Heart left ventricle (tissue), 16 donors: ENCODE results near the gene SEC14L2. TPM values are rescaled to one million over a fixed set of nuclear protein-coding genes. Genes with fewer than 3 reads are reported as not detected.

Experiments used
- ATAC-seq, 4 donors: fragments of 200-7000 bp; cut with Tn5 transposase; one replicate each; pipeline ENCODE4 v1.9.1; 2020 to 2022; ENCODE audit warnings: moderate library complexity in 4 of 4, mild to moderate bottlenecking in 3 of 4, moderate number of reproducible peaks in 1 of 4
- DNase-seq, 5 donors: peaks; one replicate each; pipeline ENCODE4 v3.0.0-alpha.2; 2020
- H3K27ac ChIP-seq, 12 donors: fragments of 200-600 bp; sonication (generic) in 4 of 12; one replicate each; pipeline versions ENCODE4 v1.5.0 to v1.8.0; 2016 to 2022; ENCODE audit warnings: mild to moderate bottlenecking in 2 of 12
- H3K27me3 ChIP-seq, 9 donors: fragments of 200-600 bp; sonication (generic) in 2 of 9; one replicate each; pipeline versions ENCODE4 v1.5.1 to v1.8.0; 2016 to 2022; ENCODE audit warnings: mild to moderate bottlenecking in 3 of 9
- H3K36me3 ChIP-seq, 9 donors: fragments of 200-600 bp; sonication (generic) in 2 of 9; one replicate each; pipeline versions ENCODE4 v1.5.0 to v1.8.0; 2018 to 2022; ENCODE audit warnings: mild to moderate bottlenecking in 2 of 9
- H3K4me1 ChIP-seq, 12 donors: fragments of 200-600 bp; sonication (generic) in 4 of 12; one replicate each; pipeline versions ENCODE4 v1.5.0 to v1.8.0; 2016 to 2022; ENCODE audit warnings: mild to moderate bottlenecking in 3 of 12
- H3K4me3 ChIP-seq, 12 donors: fragments of 200-600 bp; sonication (generic) in 4 of 12; one replicate each; pipeline versions ENCODE4 v1.5.0 to v1.8.0; 2017 to 2022; ENCODE audit warnings: mild to moderate bottlenecking in 9 of 12, moderate library complexity in 4 of 12
- H3K9me3 ChIP-seq, 12 donors: fragments of 200-600 bp; sonication (generic) in 4 of 12; one replicate each; pipeline versions ENCODE4 v1.5.0 to v1.8.0; 2016 to 2022; ENCODE audit warnings: mild to moderate bottlenecking in 1 of 12
- CTCF ChIP-seq, 12 donors: fragments of 200-600 bp; sonication (generic) in 4 of 12; IDR thresholded peaks; one replicate each; pipeline versions ENCODE4 v1.5.0 to v1.8.0; 2018 to 2022; ENCODE audit warnings: antibody characterized with exemption in 12 of 12, mild to moderate bottlenecking in 5 of 12
- POLR2A ChIP-seq, 2 donors: fragments of 450-650 bp; IDR thresholded peaks; one replicate each; pipeline ENCODE4 v1.6.1; 2017; ENCODE audit warnings: antibody characterized with exemption in 2 of 2, mild to moderate bottlenecking in 2 of 2, moderate library complexity in 2 of 2
- WGBS, 4 donors: extraction: QIAGEN DNeasy Blood & Tissue Kit in 2 of 4; methylation state at CpG; one replicate each; pipeline versions ENCODE4 v1.1.5 to v1.1.7; 2013 to 2018; 5-methylcytosine and 5-hydroxymethylcytosine counted together
- intact Hi-C, 10 donors: fragments of 100-400 bp; cut with DNase I; formaldehyde crosslinking; loops; one replicate each; pipeline versions ENCODE4 v1.11.1 to v1.14.2; 2022
- polyA plus RNA-seq, 2 donors: library from polyadenylated mRNA; stranded (reverse); fragments of 200-250 nt; gene quantifications; one replicate each; pipeline ENCODE4 v1.2.3, GENCODE V29; 2013
- total RNA-seq, 9 donors: library from RNA; depleted of rRNA in 2 of 9; stranded (reverse); fragments of >200 nt in 2 of 9; fragmentation: NEBNext Ultra II Directional in 3 of 9; extraction: Animal tissue kit (Norgen Biotek cat#: 25700) in 3 of 9; gene quantifications; one replicate each; pipeline versions ENCODE4 v1.1.0 to v1.2.4, GENCODE V29; 2016 to 2023
- donor health status: ischemic (EF 13 %, LVEDD 7.1; RV severe dilation, severe dysfunction).
- donor health status: healthy with polysubstance abuse.
- donor health status: DM: no; HTN: yes; CAD: no.
- donor health status: DM: no; HTN: no; CAD: no.
- donor health status: ischemic (EF 25% LVEDD 6.9; RV normal size, moderate dysfunction).
- donor health status: ischemic (EF 25% LVEDD 5.7; RV mildly dilated, moderate dysfunction).
- donor health status: healthy.
- donor health status: DM: yes; HTN: yes; CAD: no.
- donor health status: ischemic (EF 35%, LVEDD 5.7; RV mildly dilated, moderate dysfunction).
- donor health status: nonischemic (EF 11% LVEDD 7.7; RV severe dilation, severe dysfunction).
- donor health status: DM: yes; HTN: yes; CAD: no.
- donor health status: PGD.
- donor health status: ischemic (EF 29% LVEDD 5.4; RV normal size, mild dysfunction).
- donor health status: nonischemic (EF 23%, LVEDD 6.1; RV moderate dilation, normal function).

SEC14L2 gene
- total and polyA plus RNA-seq, 11 donors: 0.30 to 11.2 (median 1.6) TPM

DNA sequence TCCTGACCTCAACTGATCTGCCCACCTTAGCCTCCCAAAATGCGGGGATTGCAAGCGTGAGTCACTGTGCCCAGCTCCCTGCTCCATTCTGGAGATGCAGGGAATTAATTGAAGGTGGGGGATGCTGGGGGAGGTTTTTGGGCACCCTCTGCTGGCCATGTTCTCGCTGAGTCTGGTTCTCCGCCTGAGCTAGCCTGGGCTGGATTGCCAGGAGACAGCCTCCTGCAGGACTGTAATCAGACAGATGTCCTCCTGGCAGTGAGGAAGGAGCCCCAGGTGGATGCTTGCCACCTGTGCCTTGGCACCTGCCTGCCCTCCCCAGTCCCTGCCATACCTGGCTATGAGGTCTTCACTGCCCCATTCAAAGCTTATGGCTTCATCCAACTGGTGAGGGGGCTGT is 34.1 kb downstream of the SEC14L2 start:
- Histone ChIP-seq H3K4me3 (no peak overlapping the region), H3K36me3 (no peaks in the 10 kb centered on the region), H3K27ac (no peak overlapping the region), H3K4me1 (peaks cover 0 to 8% (median 6%) of the 10 kb centered on the region in 12 donors), H3K9me3 (peaks cover 0 to 3% (median 0%) of the 10 kb centered on the region in 12 donors), H3K27me3 (no peaks in the 10 kb centered on the region)
- intact Hi-C loops: no loop called here
- 73 to 89% (median 76%) methylated on average over 4 of the region's 4 CpGs for WGBS, 4 donors
- TF ChIP-seq CTCF (IDR thresholded peaks at IDR 0.05) (no peak), POLR2A (IDR thresholded peaks at IDR 0.05) (no peak)
- DNase-seq: no peak
- no peak for ATAC-seq

DNA sequence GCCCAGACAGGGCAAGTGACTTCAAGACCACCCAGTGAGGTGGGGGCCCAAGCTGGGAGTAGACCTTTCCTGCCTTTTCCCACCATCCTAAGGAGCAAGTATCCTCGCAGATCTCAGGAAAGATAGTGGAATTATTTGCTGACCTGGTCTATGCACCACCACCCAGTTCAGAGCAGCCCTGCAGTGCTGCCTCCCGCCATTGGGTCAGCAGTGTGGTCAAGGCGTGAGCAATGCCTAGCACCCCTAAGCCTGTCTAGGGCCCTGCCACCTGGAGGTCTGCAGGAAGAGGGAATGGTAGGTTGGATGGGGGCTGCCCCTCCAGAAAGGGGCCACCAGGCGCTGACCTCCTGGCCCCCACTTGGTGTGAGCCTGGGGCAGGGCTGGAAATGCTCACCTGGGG is 35.3 kb downstream of the SEC14L2 start:
- Histone ChIP-seq H3K4me1 (no peaks in the 10 kb centered on the region), H3K36me3 (no peaks in the 10 kb centered on the region), H3K27ac (no peak overlapping the region), H3K27me3 (no peaks in the 10 kb centered on the region), H3K4me3 (no peak overlapping the region), H3K9me3 (peaks cover 0 to 3% (median 0%) of the 10 kb centered on the region in 12 donors)
- intact Hi-C loops: no loop called here
- no peak for TF ChIP-seq POLR2A (IDR thresholded peaks at IDR 0.05)
- no peak for TF ChIP-seq CTCF (IDR thresholded peaks at IDR 0.05)
- WGBS, 4 donors: 92 to 96% (median 93%) methylated on average over 4 of the region's 4 CpGs
- ATAC-seq: no peak
- DNase-seq: no peak

- TF ChIP-seq CTCF (IDR thresholded peaks at IDR 0.05) (no peak), POLR2A (IDR thresholded peaks at IDR 0.05) (no peak)
- Histone ChIP-seq H3K27ac (no peak overlapping the region), H3K9me3 (peaks cover 0 to 3% (median 0%) of the 10 kb centered on the region in 12 donors), H3K4me1 (no peaks in the 10 kb centered on the region), H3K27me3 (no peaks in the 10 kb centered on the region), H3K4me3 (no peak overlapping the region), H3K36me3 (no peaks in the 10 kb centered on the region)
- 67 to 75% (median 70%) methylated on average over 2 of the region's 2 CpGs for WGBS, 4 donors
- DNase-seq (no peak), ATAC-seq (no peak)
- intact Hi-C loops: no loop called here
These were observed 35.7 kb downstream of the SEC14L2 start for GRCh38 chr22:30432520-30432919.

DNA sequence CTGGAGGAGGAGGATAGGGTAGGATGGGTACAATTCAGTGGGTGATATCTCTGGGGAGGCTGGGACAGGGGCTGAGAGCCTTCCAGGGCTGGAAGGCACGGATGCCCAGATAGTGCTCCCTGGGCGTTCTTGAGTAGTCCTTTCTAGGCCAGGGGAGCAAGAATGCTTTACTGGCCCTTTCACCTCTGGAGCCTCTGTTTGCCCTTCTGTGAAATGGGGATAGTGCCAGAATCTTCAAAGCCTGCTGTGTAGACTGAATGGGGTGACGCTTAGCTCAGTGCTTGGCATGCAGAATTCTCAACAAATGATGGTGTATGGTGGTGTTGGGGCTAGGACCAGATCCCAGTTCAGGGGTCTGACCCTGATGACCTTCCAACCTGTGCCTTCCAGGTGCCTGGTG is 36.4 kb downstream of the SEC14L2 start:
- Histone ChIP-seq H3K27me3 (no peaks in the 10 kb centered on the region), H3K36me3 (no peaks in the 10 kb centered on the region), H3K4me3 (no peak overlapping the region), H3K27ac (no peak overlapping the region), H3K9me3 (peaks cover 0 to 3% (median 0%) of the 10 kb centered on the region in 12 donors), H3K4me1 (no peaks in the 10 kb centered on the region)
- intact Hi-C loops: no loop called here
- 94 to 100% (median 95%) methylated on average over 3 of the region's 3 CpGs for WGBS, 4 donors
- TF ChIP-seq CTCF (IDR thresholded peaks at IDR 0.05) (no peak), POLR2A (IDR thresholded peaks at IDR 0.05) (no peak)
- DNase-seq (no peak), ATAC-seq (no peak)
